CD4-positive, alpha-beta T cell (primary cell): ENCODE results near the gene RNF222. TPM values are rescaled to one million over a fixed set of nuclear protein-coding genes. Genes with fewer than 3 reads are reported as not detected.

Source experiments
- ATAC-seq: fragments of 200-7000 bp; cut with Tn5 transposase; one replicate; pipeline ENCODE4 v1.10.0; 2022; ENCODE audit warnings: mild to moderate bottlenecking; ENCODE audit not compliant: poor library complexity
- CTCF ChIA-PET: fragments of 350-600 bp; sonication (Branson Sonifier 250); formaldehyde crosslinking; loops from one replicate; lab custom pipeline; 2021; ENCODE audit warnings: antibody characterized with exemption, inconsistent platforms; lab: Charles Lee
- POLR2A ChIA-PET: fragments of 350-600 bp; sonication (Branson Sonifier 250); formaldehyde crosslinking; loops from one replicate; lab custom pipeline; 2021; ENCODE audit warnings: antibody characterized with exemption, inconsistent platforms; lab: Charles Lee
- DNase-seq, 14 experiments: peaks; one replicate each; pipeline ENCODE4 v3.0.0-alpha.2; 2013 to 2020; ENCODE audit warnings: mixed read lengths in 2 of 14
- H3K27ac ChIP-seq, 2 donors: one replicate each; pipeline versions ENCODE4 v1.5.1 to v1.7.0; 2013; ENCODE audit warnings: low read length in 2 of 2, low read depth in 1 of 2, mild to moderate bottlenecking in 1 of 2
- H3K27me3 ChIP-seq, 2 experiments: 1 replicate in 1 of 2; 2 replicates in 1 of 2; pipeline versions ENCODE4 v1.6.1 to v1.7.0; 2013; ENCODE audit warnings: low read length in 2 of 2, control low read depth in 1 of 2, mild to moderate bottlenecking in 1 of 2, moderate library complexity in 1 of 2; ENCODE audit not compliant: insufficient read depth in 2 of 2, control insufficient read depth in 1 of 2
- H3K36me3 ChIP-seq: one replicate; pipeline ENCODE4 v1.6.1; 2013; ENCODE audit warnings: low read length, control low read depth; ENCODE audit not compliant: insufficient read depth
- H3K4me1 ChIP-seq: one replicate; pipeline ENCODE4 v1.6.1; 2013; ENCODE audit warnings: low read length, control low read depth; ENCODE audit not compliant: insufficient read depth
- H3K4me3 ChIP-seq: one replicate; pipeline ENCODE4 v1.5.1; 2013; ENCODE audit warnings: mild to moderate bottlenecking, low read length, moderate library complexity
- H3K9me3 ChIP-seq, 2 experiments: 1 replicate in 1 of 2; 2 replicates in 1 of 2; pipeline versions ENCODE4 v1.6.1 to v1.7.0; 2013; ENCODE audit warnings: low read length in 2 of 2, mild to moderate bottlenecking in 2 of 2, control low read depth in 1 of 2, moderate library complexity in 1 of 2; ENCODE audit not compliant: control insufficient read depth in 1 of 2, insufficient read depth in 1 of 2
- H3K27ac Mint-ChIP-seq: one replicate; pipeline ENCODE4 v1.8.0; 2020; ENCODE audit warnings: mixed read lengths
- H3K27me3 Mint-ChIP-seq: one replicate; pipeline ENCODE4 v1.8.0; 2021; ENCODE audit warnings: mixed read lengths
- H3K36me3 Mint-ChIP-seq: one replicate; pipeline ENCODE4 v1.8.0; 2021; ENCODE audit warnings: low read depth, mixed read lengths
- H3K4me1 Mint-ChIP-seq: one replicate; pipeline ENCODE4 v1.8.0; 2021; ENCODE audit warnings: low read depth, mixed read lengths
- H3K4me3 Mint-ChIP-seq: one replicate; pipeline ENCODE4 v1.8.0; 2020; ENCODE audit warnings: mild to moderate bottlenecking, mixed read lengths
- H3K9me3 Mint-ChIP-seq: one replicate; pipeline ENCODE4 v1.8.0; 2020; ENCODE audit warnings: mixed read lengths
- CTCF ChIP-seq: fragments of 200-600 bp; IDR thresholded peaks from one replicate; pipeline ENCODE4 v1.8.0; 2022; ENCODE audit warnings: antibody characterized with exemption, mild to moderate bottlenecking
- intact Hi-C, 2 experiments: fragments of 100-400 bp; cut with DNase I in 1 of 2; cut with micrococcal nuclease in 1 of 2; formaldehyde crosslinking; loops; one replicate each; pipeline versions ENCODE4 v1.15.1 to v1.9.0; 2023 to 2025; cut with DNase I, micrococcal nuclease
- total RNA-seq, 174 experiments: library from RNA in 2 of 174; stranded (reverse) in 2 of 174; gene quantifications; one replicate each; pipeline ENCODE4 v1.2.3 and lab custom pipeline; 2021 to 2026

Gene RNF222
- total RNA-seq, 2 experiments from 2014 or later = 1.2 TPM

- Mint-ChIP-seq H3K4me1 (peaks cover 6% of the 10 kb centered on the region), H3K4me3 (no peak overlapping the region), H3K27me3 (peaks cover 9% of the 10 kb centered on the region), H3K9me3 (no peaks in the 10 kb centered on the region), H3K27ac (no peak overlapping the region), H3K36me3 (no peaks in the 10 kb centered on the region)
- DNase-seq (no peak), ATAC-seq (no peak)
- Histone ChIP-seq H3K27ac (no peak overlapping the region), H3K9me3 (no peaks in the 10 kb centered on the region), H3K4me1 (peaks cover 13% of the 10 kb centered on the region), H3K27me3 (peaks cover 0 to 7% of the 10 kb centered on the region in 2 experiments), H3K4me3 (no peak overlapping the region), H3K36me3 (no peaks in the 10 kb centered on the region)
- no peak for TF ChIP-seq CTCF
- intact Hi-C loops = no loop called here
- ChIA-PET CTCF (interaction anchor here (1.7 kb wide), 1 partner anchor 12 kb away, joined by 4 read pairs; no protein-coding TSS in a partner anchor), POLR2A (no interaction called here)
Measured at GRCh38 chr17:8408371-8408770, 10.7 kb upstream of the RNF222 start.

GRCh38 chr17:8406174-8406573, 8.5 kb upstream of the RNF222 start:
- Mint-ChIP-seq H3K4me1 (no peaks in the 10 kb centered on the region), H3K27ac (no peak overlapping the region), H3K27me3 (peaks cover 11% of the 10 kb centered on the region), H3K36me3 (no peaks in the 10 kb centered on the region), H3K4me3 (no peak overlapping the region), H3K9me3 (no peaks in the 10 kb centered on the region)
- Histone ChIP-seq H3K4me3 (no peak overlapping the region), H3K4me1 (peaks cover 5% of the 10 kb centered on the region), H3K27me3 (peaks cover 6 to 7% of the 10 kb centered on the region in 2 experiments), H3K9me3 (no peaks in the 10 kb centered on the region), H3K27ac (no peak overlapping the region), H3K36me3 (no peaks in the 10 kb centered on the region)
- ChIA-PET POLR2A (no interaction called here), CTCF (no interaction called here)
- no peak for TF ChIP-seq CTCF
- intact Hi-C loops = no loop called here
- no peak for ATAC-seq
- DNase-seq = no peak

GRCh38 chr17:8405499-8406016, 7.9 kb upstream of the RNF222 start:
- no peaks in the 10 kb centered on the region for H3K9me3 Mint-ChIP-seq
- ATAC-seq (no peak), DNase-seq (no peak)
- Histone ChIP-seq H3K36me3 (no peaks in the 10 kb centered on the region), H3K9me3 (no peaks in the 10 kb centered on the region), H3K27ac (no peak overlapping the region), H3K4me1 (peaks cover 5% of the 10 kb centered on the region), H3K27me3 (peaks cover 6 to 7% of the 10 kb centered on the region in 2 experiments), H3K4me3 (no peak overlapping the region)
- ChIA-PET POLR2A (interaction anchor here (0.7 kb wide), 1 partner anchor 30 kb away, joined by 3 read pairs; the partner anchor contains the start of gene NDEL1), CTCF (no interaction called here)
- H3K27me3 Mint-ChIP-seq = peaks cover 18% of the 10 kb centered on the region
- no peaks in the 10 kb centered on the region for H3K36me3 Mint-ChIP-seq
- no peak overlapping the region for H3K4me3 Mint-ChIP-seq
- H3K27ac Mint-ChIP-seq = no peak overlapping the region
- intact Hi-C loops = no loop called here
- H3K4me1 Mint-ChIP-seq = no peaks in the 10 kb centered on the region
- no peak for TF ChIP-seq CTCF
